GM04504 (cell line): Measurements from ENCODE around the gene EPB41L4A.

Experiments used
- DNase-seq: peaks from one replicate; pipeline ENCODE4 v3.0.0-alpha.2; 2012; ENCODE audit warnings: low read depth

Gene EPB41L4A

GRCh38 chr5:112308608-112309007, 110.5 kb downstream of the EPB41L4A start:
- DNase-seq: no peak

GRCh38 chr5:112306956-112307355, 112.1 kb downstream of the EPB41L4A start:
- no peak for DNase-seq

GRCh38 chr5:112304743-112305142, 114.3 kb downstream of the EPB41L4A start:
- DNase-seq: no peak

DNA sequence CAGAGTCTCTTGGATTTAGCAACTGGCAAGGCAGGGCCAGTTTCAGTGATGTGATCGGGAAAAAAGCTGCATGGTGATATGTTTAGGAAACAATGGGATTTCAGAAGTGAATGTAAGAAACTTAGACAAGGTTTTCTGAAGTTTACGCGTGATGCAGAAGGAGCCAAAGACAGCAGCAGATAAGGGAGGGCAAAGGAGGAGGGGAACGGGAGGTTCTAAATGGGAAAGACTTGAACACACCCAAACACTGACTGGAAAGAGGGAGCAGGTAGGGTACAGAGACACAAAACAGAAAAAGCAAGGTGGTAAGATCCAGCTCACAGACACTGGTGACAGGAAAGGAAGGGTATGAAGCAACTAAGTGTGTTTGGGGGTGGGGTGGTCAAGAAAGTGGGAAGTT, 115.4 kb downstream of the EPB41L4A start:
- no peak for DNase-seq

DNA sequence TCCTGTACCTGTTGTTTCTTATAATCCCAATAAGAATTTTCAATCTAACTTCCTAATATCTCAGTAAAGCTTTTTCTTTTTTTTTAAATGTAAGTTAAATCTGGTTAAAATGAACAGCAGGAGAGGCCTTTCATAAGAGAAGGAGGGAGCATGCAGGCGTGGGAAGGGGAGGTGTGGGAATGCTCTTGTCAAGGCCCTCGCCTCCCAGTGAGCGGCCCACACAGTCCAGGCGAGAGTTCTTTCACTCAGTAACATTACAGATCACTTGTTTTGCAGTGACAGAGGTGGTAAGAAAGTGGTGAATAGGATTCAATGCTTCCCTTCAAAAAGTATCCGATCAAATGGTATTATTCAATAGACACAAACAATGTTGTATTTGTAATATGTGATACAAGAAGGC, 125.0 kb downstream of the EPB41L4A start:
- DNase-seq: no peak

DNA sequence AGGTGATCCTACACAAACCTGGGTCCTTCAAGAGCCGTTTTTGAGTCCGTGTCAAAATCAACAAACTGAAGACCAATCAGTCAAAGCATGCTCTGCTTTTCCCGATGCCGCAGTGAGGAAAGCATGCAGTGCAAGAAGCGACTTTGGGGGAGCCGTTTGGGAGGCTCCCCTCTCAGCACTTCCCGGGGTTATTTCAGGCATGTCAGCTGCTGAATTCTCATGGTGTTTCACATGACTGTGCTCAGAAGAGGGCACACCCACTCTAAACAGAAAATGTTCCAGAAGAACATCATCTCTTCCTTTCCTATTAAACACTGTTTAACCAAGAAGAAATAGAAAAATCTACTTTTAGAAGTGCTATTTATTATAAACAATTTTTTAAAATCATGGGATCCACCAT, 125.5 kb downstream of the EPB41L4A start:
- no peak for DNase-seq

- DNase-seq: no peak
Observed at GRCh38 chr5:112290691-112291090, 128.4 kb downstream of the EPB41L4A start.

GRCh38 chr5:112289465-112289864, 129.6 kb downstream of the EPB41L4A start:
- DNase-seq: no peak

DNA sequence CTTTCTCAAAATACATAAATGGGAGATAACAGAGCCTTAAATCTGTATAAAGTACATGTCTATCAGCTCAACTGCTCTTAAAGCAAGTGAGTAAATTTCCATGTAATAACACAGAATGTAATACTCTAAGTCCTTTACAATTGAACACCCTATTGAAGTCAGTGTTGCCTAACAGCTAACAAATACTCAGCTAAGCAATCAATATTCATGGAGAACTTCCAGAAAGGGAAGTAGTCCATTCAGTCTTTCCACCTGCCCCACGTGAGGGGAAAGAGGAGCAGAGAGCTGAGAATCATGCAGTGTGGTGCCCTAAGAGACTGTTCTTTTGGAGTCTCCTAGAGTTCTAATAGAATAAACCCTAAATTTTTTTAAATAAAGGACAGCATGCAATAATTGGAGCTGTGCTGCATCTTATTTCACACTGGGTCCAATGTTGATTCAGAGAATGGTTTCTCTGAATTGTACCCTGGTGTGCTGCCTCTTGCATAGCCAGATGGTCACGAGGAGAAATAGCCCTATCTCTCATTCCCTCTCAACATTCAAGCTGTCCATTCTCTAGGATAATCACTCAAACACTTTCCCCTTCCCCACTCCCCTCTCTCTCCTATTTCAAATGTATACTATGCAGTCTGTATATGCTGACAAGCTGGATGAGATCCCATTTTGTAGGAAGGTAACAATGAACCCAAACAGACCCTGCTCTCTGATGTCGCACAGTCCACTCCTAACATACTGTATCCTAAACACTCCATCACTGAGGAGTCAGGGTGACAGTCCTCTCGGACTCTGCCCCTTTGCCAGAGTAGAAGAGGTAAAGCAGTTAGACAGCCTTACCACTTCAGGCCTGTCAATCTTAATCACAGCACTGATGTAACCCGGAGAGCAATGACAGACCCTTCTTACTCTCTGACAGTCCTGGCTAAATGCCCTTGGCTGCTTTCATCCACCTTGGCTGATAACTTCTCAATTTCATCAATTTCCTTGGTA, 134.8 kb downstream of the EPB41L4A start:
- DNase-seq: no peak

GRCh38 chr5:112283034-112283582, 136.0 kb downstream of the EPB41L4A start:
- no peak for DNase-seq

- no peak for DNase-seq
Observed at GRCh38 chr5:112279082-112279481, 140.0 kb downstream of the EPB41L4A start.

DNA sequence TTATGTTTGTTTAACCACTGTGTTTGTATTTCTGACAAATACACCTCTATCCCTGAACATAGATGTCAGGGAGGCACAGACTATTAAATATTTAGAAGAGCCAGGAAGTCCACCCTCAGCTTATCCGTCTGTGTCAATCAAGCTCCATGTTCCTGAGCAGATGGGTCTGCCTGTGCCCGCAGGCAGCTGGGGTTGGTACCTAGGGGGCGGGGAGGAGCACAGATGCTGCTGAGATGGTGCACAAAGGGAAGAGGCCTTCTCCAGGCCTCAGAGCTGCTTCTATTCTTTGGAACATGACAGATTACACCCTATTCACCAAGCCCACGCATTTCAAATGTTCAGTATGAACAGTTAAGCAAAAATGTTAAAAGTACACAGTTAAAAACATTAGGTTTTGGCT, 142.1 kb downstream of the EPB41L4A start:
- DNase-seq: no peak

- DNase-seq: no peak
Observed at GRCh38 chr5:112275671-112276070, 143.4 kb downstream of the EPB41L4A start.

- no peak for DNase-seq
Observed at GRCh38 chr5:112270299-112271293, 148.5 kb downstream of the EPB41L4A start.

DNA sequence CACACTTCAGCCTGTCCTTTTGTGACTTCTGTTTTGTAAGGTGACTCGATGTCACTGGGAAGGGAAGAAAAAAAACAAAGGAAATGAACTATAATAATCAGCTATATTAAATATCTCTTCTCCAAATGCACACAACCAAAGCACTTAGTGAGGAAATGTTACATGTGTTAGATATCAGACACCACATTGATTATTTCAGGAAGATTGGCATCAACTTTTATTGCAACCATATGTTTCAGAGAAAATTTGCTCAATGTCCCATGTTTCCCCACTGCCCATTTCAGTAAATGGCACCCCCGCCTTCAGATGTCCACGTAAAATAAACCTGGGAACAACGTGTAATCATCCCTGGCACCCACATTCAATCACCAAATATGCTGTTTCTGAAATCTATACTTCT, 151.8 kb downstream of the EPB41L4A start:
- no peak for DNase-seq

GRCh38 chr5:112264666-112265065, 154.4 kb downstream of the EPB41L4A start:
- no peak for DNase-seq

DNA sequence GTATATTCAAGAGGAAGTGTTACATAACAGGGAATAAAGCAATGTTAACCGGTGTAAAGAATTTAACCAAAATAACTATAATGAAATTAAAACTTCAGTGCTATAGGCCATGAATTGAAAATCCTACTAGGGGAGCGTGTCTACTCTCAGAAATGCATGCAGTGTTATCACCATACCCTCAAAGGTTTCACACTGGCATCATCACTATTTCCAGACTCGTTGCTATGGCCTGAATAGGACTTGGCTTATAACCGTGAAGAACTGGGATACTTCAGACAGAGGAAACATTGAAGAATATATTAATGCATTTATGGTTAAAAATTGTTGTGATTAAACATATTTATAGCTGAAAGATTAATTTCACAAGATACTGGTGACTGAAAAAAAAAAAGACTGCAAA, 154.9 kb downstream of the EPB41L4A start:
- DNase-seq: no peak

- no peak for DNase-seq
Observed at GRCh38 chr5:112263469-112263868, 155.6 kb downstream of the EPB41L4A start.

DNA sequence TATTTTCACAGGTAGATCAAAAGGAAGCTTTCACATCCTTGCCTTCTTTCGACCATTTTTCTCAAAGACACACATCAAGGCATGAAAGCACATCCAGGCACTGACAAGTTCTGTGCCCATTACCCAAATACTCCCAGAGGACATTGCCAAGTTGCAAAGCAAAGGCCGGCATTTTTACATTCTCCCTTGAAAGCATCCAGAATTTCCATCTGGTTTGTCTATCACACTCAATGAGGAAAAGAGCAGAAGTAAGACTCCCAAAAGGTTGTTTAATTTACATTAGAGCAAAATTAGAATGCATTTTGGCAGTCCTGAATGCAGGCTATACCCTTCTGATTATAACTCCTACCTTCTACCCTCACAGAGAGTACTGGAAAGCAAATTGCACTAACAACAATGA, 160.5 kb downstream of the EPB41L4A start:
- no peak for DNase-seq

DNA sequence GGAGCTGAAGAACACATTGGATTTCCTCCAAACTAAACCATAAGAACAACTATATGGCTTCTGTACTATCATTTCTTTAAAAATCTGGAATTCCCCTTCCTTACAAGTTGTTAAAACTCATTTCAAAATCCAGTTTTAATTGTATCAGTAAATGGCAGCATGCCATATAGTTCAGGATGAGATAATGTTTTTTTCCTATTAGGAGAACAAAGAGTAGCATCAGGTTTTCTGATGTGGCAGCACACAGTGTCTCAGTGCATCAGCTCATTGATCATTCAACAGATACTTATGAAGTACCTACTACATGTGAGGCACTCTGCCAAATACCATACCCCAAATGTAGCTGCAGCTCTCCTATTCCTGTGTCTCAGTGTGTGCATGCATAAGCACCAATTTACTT, 161.1 kb downstream of the EPB41L4A start:
- DNase-seq: no peak

DNA sequence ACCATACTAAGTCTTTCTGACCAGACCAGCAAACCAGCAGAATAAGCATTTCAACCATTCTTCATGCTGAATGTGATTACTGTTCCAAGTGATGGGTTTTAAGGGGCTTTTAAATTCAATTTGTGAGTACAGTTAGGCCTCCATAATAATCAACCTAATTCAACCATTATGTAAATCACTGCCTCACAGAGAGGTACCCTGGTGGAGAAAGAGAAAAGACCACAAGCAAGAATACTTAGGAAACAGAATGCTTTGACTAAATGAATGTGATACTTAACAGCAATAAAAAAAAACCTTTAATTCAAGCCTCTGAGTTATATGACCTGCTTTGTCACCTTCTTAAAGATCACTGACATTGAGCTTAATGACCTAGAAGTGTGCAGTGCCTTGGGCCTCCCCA, 162.1 kb downstream of the EPB41L4A start:
- DNase-seq: no peak

DNA sequence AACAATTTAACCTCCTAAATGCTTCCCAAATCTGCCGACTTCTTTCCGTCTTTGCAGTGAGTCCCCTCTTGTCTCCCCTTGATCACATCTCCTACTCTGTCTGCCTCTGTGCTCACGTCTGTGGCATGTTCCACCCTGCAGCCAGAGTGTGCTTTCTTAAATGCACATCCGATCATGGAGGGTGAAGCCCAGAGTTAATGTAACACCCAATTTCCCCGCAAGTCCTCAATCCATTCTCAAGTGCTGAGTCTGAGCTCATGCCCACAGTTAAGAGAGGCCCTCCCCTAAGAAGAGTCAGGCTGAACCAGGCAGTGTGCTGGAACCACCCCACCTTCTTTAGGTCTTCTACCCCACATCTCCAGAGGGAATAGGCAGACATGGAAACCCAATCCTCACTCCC, 164.8 kb downstream of the EPB41L4A start:
- DNase-seq: no peak
